SH-SY5Y (cell line): ENCODE measurements around the gene AFF3.

ENCODE experiments used
- GATA2 ChIP-seq: IDR thresholded peaks from 2 replicates; pipeline ENCODE4 v1.6.1; 2011; ENCODE audit warnings: mild to moderate bottlenecking, low read depth, low read length
- GATA3 ChIP-seq: IDR thresholded peaks from 2 replicates; pipeline ENCODE4 v1.6.1; 2011; ENCODE audit warnings: low read depth, mild to moderate bottlenecking, low read length, moderate library complexity

DNA sequence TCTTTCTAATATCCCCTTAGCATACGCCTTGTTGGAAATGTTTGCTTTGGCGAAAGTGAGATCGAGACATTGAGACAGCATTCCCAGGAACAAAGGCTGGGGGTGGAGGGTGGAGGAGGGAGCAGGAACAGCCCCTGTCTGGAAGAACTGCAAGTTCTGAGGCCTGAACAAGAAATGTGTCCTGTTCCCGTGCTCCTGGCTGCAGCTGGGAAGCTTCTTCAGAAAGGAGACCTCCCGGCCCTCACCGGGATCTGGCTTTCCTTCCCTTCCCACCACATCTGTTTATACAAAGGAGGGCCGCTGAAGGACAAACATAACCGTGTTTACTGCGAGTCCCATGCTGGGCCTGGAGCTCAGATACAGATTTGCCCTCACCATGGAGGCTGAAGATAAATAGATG, 35.9 kb downstream of the AFF3 start:
- TF ChIP-seq GATA2 (no peak), GATA3 (no peak)
